Ascending aorta (tissue), 2 donors: ENCODE measurements around the gene HTRA2. TPM values are rescaled to one million over a fixed set of nuclear protein-coding genes. Genes with fewer than 3 reads are reported as not detected.

ENCODE experiments used
- DNase-seq, 2 donors: peaks; one replicate each; pipeline ENCODE4 v3.0.0-alpha.2; 2019; ENCODE audit warnings: low spot score in 2 of 2
- H3K27ac ChIP-seq, 2 donors: fragments of 200-600 bp; sonication (generic); one replicate each; pipeline ENCODE4 v1.5.1; 2016 to 2017; ENCODE audit warnings: mild to moderate bottlenecking in 1 of 2
- H3K27me3 ChIP-seq: fragments of 200-600 bp; sonication (generic); one replicate; pipeline ENCODE4 v1.5.1; 2017
- H3K36me3 ChIP-seq, 2 donors: fragments of 200-600 bp; sonication (generic); one replicate each; pipeline ENCODE4 v1.5.1; 2016
- H3K4me1 ChIP-seq, 2 donors: fragments of 200-600 bp; sonication (generic); one replicate each; pipeline ENCODE4 v1.5.1; 2016 to 2017; ENCODE audit warnings: mild to moderate bottlenecking in 1 of 2
- H3K4me3 ChIP-seq, 2 donors: fragments of 200-600 bp; sonication (generic); one replicate each; pipeline ENCODE4 v1.5.1; 2016 to 2017; ENCODE audit warnings: mild to moderate bottlenecking in 1 of 2
- H3K9me3 ChIP-seq, 2 donors: fragments of 200-600 bp; sonication (generic); one replicate each; pipeline ENCODE4 v1.5.1; 2016
- CTCF ChIP-seq, 3 experiments: fragments of 200-600 bp in 2 of 3; fragments of 450-650 bp in 1 of 3; sonication (generic) in 2 of 3; IDR thresholded peaks; one replicate each; pipeline ENCODE4 v1.5.1; 2016 to 2019; ENCODE audit warnings: antibody characterized with exemption in 3 of 3, mild to moderate bottlenecking in 1 of 3, moderate library complexity in 1 of 3
- intact Hi-C: fragments of 100-400 bp; cut with DNase I; formaldehyde crosslinking; loops from one replicate; pipeline ENCODE4 v1.15.1; 2023
- total RNA-seq: library from RNA; depleted of rRNA; stranded (reverse); fragments of >200 nt; gene quantifications from one replicate; pipeline ENCODE4 v1.1.0, GENCODE V29; 2016

Gene HTRA2
- total RNA-seq, 1 donor from 2014 or later: 80.1 TPM

GRCh38 chr2:74534411-74534810, 4.7 kb downstream of the HTRA2 start:
- H3K9me3 ChIP-seq: no peaks in the 10 kb centered on the region
- peaks cover 6 to 12% of the 10 kb centered on the region in 2 donors for H3K4me1 ChIP-seq
- no peak overlapping the region for H3K4me3 ChIP-seq
- no peak overlapping the region for H3K27ac ChIP-seq
- TF ChIP-seq CTCF (IDR thresholded peaks at IDR 0.05): no peak
- no peaks in the 10 kb centered on the region for H3K27me3 ChIP-seq
- no peak for DNase-seq
- H3K36me3 ChIP-seq: peaks cover 0 to 19% of the 10 kb centered on the region in 2 donors
- intact Hi-C loops: loop anchor here (5.0 kb wide), 1 partner anchor 118 kb away; the partner anchor contains the start of gene SEMA4F

GRCh38 chr2:74535440-74535965, 5.8 kb downstream of the HTRA2 start:
- DNase-seq: no peak
- no peaks in the 10 kb centered on the region for H3K9me3 ChIP-seq
- no peak for TF ChIP-seq CTCF (IDR thresholded peaks at IDR 0.05)
- intact Hi-C loops: no loop called here
- H3K27me3 ChIP-seq: no peaks in the 10 kb centered on the region
- peaks cover 0 to 19% of the 10 kb centered on the region in 2 donors for H3K36me3 ChIP-seq
- peaks cover 6 to 12% of the 10 kb centered on the region in 2 donors for H3K4me1 ChIP-seq
- no peak overlapping the region for H3K4me3 ChIP-seq
- H3K27ac ChIP-seq: no peak overlapping the region

GRCh38 chr2:74536166-74536950, 6.6 kb downstream of the HTRA2 start:
- intact Hi-C loops: no loop called here
- no peaks in the 10 kb centered on the region for H3K9me3 ChIP-seq
- H3K36me3 ChIP-seq: peaks cover 0 to 19% of the 10 kb centered on the region in 2 donors
- no peak overlapping the region for H3K27ac ChIP-seq
- no peak for DNase-seq
- TF ChIP-seq CTCF (IDR thresholded peaks at IDR 0.05): no peak
- no peaks in the 10 kb centered on the region for H3K27me3 ChIP-seq
- no peak overlapping the region for H3K4me3 ChIP-seq
- H3K4me1 ChIP-seq: peaks cover 0 to 4% of the 10 kb centered on the region in 2 donors

GRCh38 chr2:74537140-74537539, 7.4 kb downstream of the HTRA2 start:
- no peak for TF ChIP-seq CTCF (IDR thresholded peaks at IDR 0.05)
- intact Hi-C loops: no loop called here
- peaks cover 0 to 15% of the 10 kb centered on the region in 2 donors for H3K36me3 ChIP-seq

DNA sequence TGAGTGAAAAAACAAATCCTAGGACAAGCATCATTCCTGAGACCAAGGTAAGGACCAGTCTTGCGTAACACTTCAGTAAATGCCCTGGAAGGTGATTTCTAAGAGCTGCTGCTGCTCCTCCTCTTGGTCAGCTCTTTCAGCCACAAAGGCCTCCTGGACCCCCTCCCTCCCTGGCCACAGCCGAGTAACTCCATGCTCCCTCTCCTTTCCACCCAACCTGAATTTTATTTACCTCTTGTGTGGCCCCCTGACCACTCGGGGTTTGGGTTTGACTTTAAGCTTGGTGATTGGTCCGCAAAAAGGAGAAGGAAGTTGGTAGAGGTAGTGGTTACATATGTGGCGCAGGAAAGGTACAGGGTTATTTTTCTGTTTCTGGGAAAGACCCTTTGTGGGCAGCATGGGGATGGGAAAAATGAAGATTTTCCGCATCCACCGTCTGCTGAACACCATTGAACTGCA, 9.2 kb downstream of the HTRA2 start:
- intact Hi-C loops: no loop called here
- no peaks in the 10 kb centered on the region for H3K27me3 ChIP-seq
- no peak overlapping the region for H3K27ac ChIP-seq
- DNase-seq: no peak
- TF ChIP-seq CTCF (IDR thresholded peaks at IDR 0.05): no peak
- H3K36me3 ChIP-seq: no peaks in the 10 kb centered on the region
- no peaks in the 10 kb centered on the region for H3K9me3 ChIP-seq
- no peak overlapping the region for H3K4me3 ChIP-seq
- no peaks in the 10 kb centered on the region for H3K4me1 ChIP-seq

More at GRCh38 chr2:74537140-74537539, 7.4 kb downstream of the HTRA2 start:
- DNase-seq: no peak
- Histone ChIP-seq H3K4me3 (no peak overlapping the region), H3K9me3 (no peaks in the 10 kb centered on the region), H3K27me3 (no peaks in the 10 kb centered on the region), H3K4me1 (no peaks in the 10 kb centered on the region), H3K27ac (no peak overlapping the region)
